Brain microvascular endothelial cell (primary cell): Measurements from ENCODE around the gene FLRT1.

Experiments
- DNase-seq: peaks from one replicate; pipeline ENCODE4 v3.0.0-alpha.2; 2020
- H3K27ac ChIP-seq: fragments of 250-450 bp; sonication (Bioruptor Pico); 2 replicates; pipeline ENCODE4 v1.5.1; 2020; ENCODE audit warnings: mild to moderate bottlenecking, moderate library complexity
- H3K27me3 ChIP-seq: fragments of 250-450 bp; sonication (Bioruptor Pico); replicated peaks from 2 replicates; pipeline ENCODE4 v1.5.1; 2020; ENCODE audit warnings: mild to moderate bottlenecking
- H3K36me3 ChIP-seq: fragments of 250-450 bp; sonication (Bioruptor Pico); replicated peaks from 2 replicates; pipeline ENCODE4 v1.5.1; 2020; ENCODE audit warnings: mild to moderate bottlenecking
- H3K4me3 ChIP-seq: 2 replicates; pipeline ENCODE4 v1.5.1; 2011; ENCODE audit warnings: low read depth, mild to moderate bottlenecking, control low read depth, low read length, moderate library complexity
- in situ Hi-C: cut with HindIII; loops from 2 replicates; pipeline ENCODE4 v1.10.0; 2017; ENCODE audit warnings: low sequenced_read_pairs, low pct_ligation_motif_present
- TF ChIP-seq, protein P1 (sequence below): IDR thresholded peaks from 2 replicates; pipeline ENCODE4 v1.5.1; 2011; ENCODE audit warnings: low read depth, mild to moderate bottlenecking, moderate library complexity, low read length, control low read depth, inconsistent platforms; ENCODE audit errors: missing control alignments

Gene FLRT1

DNA sequence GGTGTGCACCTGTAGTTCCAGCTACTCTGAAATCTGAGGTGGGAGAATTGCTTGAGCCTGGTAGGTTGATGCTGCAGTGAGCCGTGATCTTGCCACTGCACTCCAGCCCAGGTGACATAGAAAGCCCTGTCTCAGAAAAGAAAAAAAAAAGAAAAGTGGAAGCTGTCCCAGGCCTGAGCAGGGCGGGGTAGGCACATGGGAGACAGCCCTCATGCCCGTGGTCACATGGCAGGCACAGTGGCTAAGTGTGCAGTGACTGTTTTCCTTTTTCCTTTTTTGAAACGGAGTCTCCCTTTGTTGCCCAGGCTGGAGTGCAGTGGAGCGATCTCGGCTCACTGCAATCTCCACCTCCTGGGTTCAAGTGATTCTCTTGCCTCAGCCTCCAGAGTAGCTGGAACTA, 41.7 kb upstream of the FLRT1 start:
- Histone ChIP-seq H3K36me3 (peaks cover 46% of the 10 kb centered on the region), H3K27ac (no peak overlapping the region), H3K4me3 (no peak overlapping the region), H3K27me3 (no peaks in the 10 kb centered on the region)
- DNase-seq = no peak
- TF ChIP-seq, protein P1, sequence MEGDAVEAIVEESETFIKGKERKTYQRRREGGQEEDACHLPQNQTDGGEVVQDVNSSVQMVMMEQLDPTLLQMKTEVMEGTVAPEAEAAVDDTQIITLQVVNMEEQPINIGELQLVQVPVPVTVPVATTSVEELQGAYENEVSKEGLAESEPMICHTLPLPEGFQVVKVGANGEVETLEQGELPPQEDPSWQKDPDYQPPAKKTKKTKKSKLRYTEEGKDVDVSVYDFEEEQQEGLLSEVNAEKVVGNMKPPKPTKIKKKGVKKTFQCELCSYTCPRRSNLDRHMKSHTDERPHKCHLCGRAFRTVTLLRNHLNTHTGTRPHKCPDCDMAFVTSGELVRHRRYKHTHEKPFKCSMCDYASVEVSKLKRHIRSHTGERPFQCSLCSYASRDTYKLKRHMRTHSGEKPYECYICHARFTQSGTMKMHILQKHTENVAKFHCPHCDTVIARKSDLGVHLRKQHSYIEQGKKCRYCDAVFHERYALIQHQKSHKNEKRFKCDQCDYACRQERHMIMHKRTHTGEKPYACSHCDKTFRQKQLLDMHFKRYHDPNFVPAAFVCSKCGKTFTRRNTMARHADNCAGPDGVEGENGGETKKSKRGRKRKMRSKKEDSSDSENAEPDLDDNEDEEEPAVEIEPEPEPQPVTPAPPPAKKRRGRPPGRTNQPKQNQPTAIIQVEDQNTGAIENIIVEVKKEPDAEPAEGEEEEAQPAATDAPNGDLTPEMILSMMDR = no peak
- in situ Hi-C loops = no loop called here

DNA sequence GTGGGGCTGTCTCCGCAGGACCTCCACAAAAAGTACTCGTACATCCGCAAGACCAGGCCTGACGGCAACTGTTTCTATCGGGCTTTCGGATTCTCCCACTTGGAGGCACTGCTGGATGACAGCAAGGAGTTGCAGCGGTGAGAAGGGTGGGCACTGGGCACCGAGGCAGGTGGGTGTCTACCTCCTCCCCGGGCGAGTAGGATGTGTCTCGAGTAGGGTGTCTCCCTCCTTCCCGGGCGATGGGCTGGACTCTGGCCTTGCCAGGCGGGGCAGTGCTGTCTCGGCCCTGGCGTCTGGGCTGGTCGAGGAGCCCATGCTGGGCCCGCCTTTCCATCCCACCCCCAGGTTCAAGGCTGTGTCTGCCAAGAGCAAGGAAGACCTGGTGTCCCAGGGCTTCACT, 39.2 kb upstream of the FLRT1 start:
- TF ChIP-seq, protein P1 = no peak
- Histone ChIP-seq H3K27me3 (no peaks in the 10 kb centered on the region), H3K27ac (no peak overlapping the region), H3K4me3 (no peak overlapping the region), H3K36me3 (peaks cover 36% of the 10 kb centered on the region)
- in situ Hi-C loops = no loop called here
- no peak for DNase-seq

GRCh38 chr11:63997104-63997700, 38.5 kb upstream of the FLRT1 start:
- H3K27ac ChIP-seq = no peak overlapping the region
- no peak overlapping the region for H3K4me3 ChIP-seq
- no peak for DNase-seq
- in situ Hi-C loops = no loop called here
- H3K27me3 ChIP-seq = no peaks in the 10 kb centered on the region
- TF ChIP-seq, protein P1 = no peak
- H3K36me3 ChIP-seq = peaks cover 33% of the 10 kb centered on the region

- Histone ChIP-seq H3K4me3 (no peak overlapping the region), H3K27ac (no peak overlapping the region), H3K36me3 (peaks cover 33% of the 10 kb centered on the region), H3K27me3 (no peaks in the 10 kb centered on the region)
- in situ Hi-C loops = no loop called here
- TF ChIP-seq, protein P1 = no peak
- DNase-seq = no peak
Observed at GRCh38 chr11:63997801-63998337, 37.9 kb upstream of the FLRT1 start.

GRCh38 chr11:63998558-63999348, 37.0 kb upstream of the FLRT1 start:
- no peak for DNase-seq
- no peak overlapping the region for H3K4me3 ChIP-seq
- in situ Hi-C loops = no loop called here
- TF ChIP-seq, protein P1 = no peak
- H3K36me3 ChIP-seq = peaks cover 33% of the 10 kb centered on the region
- H3K27ac ChIP-seq = no peak overlapping the region
- H3K27me3 ChIP-seq = no peaks in the 10 kb centered on the region
